ENCODE results near the gene MTMR8.
"Not testable (repeated sequence)": the region's sequence is repeated elsewhere in the genome, so short reads cannot be mapped to it uniquely, and the experiment has no call there.

MTMR8 gene

GRCh38 chrX:64427281-64427680 lies 32.0 kb upstream of the MTMR8 start:
- no peak for DNase-seq (ENCODE audit: extremely low spot score)
- TF ChIP-seq, protein P1, sequence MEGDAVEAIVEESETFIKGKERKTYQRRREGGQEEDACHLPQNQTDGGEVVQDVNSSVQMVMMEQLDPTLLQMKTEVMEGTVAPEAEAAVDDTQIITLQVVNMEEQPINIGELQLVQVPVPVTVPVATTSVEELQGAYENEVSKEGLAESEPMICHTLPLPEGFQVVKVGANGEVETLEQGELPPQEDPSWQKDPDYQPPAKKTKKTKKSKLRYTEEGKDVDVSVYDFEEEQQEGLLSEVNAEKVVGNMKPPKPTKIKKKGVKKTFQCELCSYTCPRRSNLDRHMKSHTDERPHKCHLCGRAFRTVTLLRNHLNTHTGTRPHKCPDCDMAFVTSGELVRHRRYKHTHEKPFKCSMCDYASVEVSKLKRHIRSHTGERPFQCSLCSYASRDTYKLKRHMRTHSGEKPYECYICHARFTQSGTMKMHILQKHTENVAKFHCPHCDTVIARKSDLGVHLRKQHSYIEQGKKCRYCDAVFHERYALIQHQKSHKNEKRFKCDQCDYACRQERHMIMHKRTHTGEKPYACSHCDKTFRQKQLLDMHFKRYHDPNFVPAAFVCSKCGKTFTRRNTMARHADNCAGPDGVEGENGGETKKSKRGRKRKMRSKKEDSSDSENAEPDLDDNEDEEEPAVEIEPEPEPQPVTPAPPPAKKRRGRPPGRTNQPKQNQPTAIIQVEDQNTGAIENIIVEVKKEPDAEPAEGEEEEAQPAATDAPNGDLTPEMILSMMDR (IDR thresholded peaks at IDR 0.05; ENCODE audit: control extremely low read depth, extremely low read depth, low read depth, missing control alignments) = no peak
- POLR2A ChIA-PET = no interaction called here
- CTCF ChIA-PET = no interaction called here

- CTCF ChIA-PET; DNase-seq (ENCODE audit: extremely low spot score); POLR2A ChIA-PET: not testable (repeated sequence)
These were observed 14.5 kb upstream of the MTMR8 start for GRCh38 chrX:64409730-64410129.

DNA sequence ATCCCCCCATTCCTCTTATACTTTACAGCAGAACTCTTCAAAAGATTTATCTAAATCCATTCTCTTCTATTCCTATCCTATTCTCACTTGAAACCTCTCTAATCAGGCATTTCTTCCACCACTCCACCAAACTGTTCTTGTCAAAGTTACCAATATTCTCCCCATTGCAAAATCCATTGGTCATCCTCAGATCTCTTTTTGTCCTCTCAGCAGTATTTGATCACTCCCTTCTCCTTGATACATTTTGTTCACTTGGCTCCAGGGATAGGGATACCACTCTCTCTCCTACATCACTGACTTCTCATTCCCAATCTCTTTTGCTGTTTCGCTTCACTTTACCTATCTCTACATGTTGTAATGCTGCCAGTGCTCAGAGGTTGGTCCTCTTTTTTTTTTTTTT lies 2.8 kb upstream of the MTMR8 start:
- TF ChIP-seq, protein P1 (IDR thresholded peaks at IDR 0.05; ENCODE audit: control extremely low read depth, extremely low read depth, low read depth, missing control alignments) = no peak
- POLR2A ChIA-PET = no interaction called here

DNA sequence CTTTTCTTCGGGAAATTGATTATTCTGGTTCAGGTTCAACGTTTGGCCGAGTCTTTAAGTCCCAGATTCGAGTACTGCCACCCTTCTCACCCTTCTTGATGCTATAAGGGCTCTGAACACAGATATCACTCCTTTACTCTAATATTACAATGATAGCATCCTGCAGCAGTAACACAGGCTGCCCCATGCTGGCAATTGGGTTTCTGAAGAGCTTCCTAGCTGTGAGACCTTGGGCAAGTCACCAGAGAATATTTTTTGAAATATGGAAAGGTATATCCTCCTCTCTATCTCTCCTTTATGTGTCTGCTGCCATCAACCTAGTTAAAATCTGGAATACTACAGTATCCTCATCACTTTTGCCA lies 297 bp upstream of the MTMR8 start:
- CTCF ChIA-PET = no interaction called here

More for the DNA sequence above, 2.8 kb upstream of the MTMR8 start:
- no peak for DNase-seq (ENCODE audit: extremely low spot score)
- CTCF ChIA-PET = no interaction called here

DNA sequence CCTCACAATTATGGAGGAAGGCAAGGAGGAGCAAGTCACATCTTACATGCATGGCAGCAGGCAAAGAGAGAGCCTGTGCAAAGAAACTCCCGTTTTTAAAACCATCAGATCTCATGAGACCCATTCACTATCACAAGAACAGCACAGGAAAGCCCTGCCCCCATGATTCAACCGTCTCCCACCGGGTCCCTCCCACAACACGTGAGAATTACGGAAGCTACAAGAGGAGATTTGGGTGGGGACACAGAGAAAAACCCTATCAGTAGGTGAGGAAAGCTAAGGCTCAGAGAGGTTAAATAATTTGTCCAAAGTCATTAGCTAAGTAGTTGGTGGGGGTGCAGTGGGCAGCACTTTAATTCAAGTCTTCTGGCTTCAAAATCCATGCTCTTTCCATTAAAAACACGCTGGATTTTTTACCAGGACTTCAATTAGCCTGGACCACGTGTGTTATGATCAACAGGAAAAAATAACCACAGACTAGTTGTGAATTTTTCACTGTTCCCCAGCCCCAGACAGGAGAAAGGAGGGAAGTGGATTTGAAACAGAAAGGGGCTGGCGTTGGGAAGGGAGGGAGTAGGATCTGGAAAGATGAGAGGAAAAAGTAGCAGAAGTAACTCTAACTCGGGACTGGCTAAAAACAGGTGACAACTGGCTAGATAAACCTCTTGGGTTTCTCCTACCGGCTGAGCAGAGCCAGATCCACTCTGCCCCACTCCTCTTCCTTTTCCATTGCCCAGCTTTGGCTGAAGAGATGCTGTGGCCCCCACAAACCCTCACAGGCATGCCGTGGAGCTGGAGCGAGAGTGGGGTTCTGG lies 986 bp downstream of the MTMR8 start:
- DNase-seq (ENCODE audit: extremely low spot score) = peak; percentile 11
- ChIA-PET POLR2A (no interaction called here), CTCF (no interaction called here)
- TF ChIP-seq, protein P1 (IDR thresholded peaks at IDR 0.05; ENCODE audit: control extremely low read depth, extremely low read depth, low read depth, missing control alignments) = no peak

More for the DNA sequence above, 297 bp upstream of the MTMR8 start:
- TF ChIP-seq, protein P1 (IDR thresholded peaks at IDR 0.05; ENCODE audit: control extremely low read depth, extremely low read depth, low read depth, missing control alignments) = no peak
- POLR2A ChIA-PET = no interaction called here
- no peak for DNase-seq (ENCODE audit: extremely low spot score)

DNA sequence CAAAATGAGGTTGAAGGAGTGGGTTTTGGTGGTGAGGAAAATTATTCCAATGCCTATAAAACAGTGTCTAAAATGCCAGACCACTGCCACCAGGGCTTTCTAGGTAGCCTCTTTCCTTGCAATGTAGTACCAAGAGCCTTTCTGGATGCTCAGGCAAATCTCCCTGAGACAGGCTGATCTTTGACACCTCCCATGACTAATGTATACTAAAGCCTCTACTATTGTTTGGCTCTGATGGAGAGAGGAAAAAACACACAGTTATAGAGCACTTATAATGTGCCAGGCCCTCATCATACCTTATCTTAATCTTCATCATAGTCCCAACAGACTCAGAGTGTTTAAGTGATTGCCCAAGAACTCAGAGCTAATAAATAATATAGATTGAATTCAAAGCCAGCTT lies 5.8 kb downstream of the MTMR8 start:
- TF ChIP-seq, protein P1 (IDR thresholded peaks at IDR 0.05; ENCODE audit: control extremely low read depth, extremely low read depth, low read depth, missing control alignments) = no peak
- ChIA-PET CTCF (no interaction called here), POLR2A (no interaction called here)
- no peak for DNase-seq (ENCODE audit: extremely low spot score)

- DNase-seq (ENCODE audit: extremely low spot score); CTCF ChIA-PET; POLR2A ChIA-PET: not testable (repeated sequence)
These were observed 14.5 kb downstream of the MTMR8 start for GRCh38 chrX:64380789-64381188.

DNA sequence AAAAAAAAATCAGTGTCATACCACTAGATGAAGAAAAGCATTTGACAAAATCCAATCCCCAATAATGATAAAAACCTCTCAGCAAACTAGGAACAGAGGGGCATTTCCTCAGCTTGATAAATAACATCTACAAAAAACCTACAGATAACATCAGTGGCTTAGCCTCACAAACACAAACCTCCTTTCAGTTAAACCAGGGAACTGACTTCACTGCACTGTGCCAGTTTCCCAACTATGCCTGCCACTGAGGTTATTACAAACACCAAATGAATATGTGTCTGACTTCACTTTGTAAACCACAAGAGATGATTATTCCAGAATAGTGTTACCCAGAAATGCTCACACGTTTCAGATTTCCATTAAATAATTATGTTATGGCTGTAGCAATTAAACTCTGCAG lies 15.3 kb downstream of the MTMR8 start:
- CTCF ChIA-PET = no interaction called here
- TF ChIP-seq, protein P1 (IDR thresholded peaks at IDR 0.05; ENCODE audit: control extremely low read depth, extremely low read depth, low read depth, missing control alignments) = no peak
- DNase-seq (ENCODE audit: extremely low spot score) = no peak
- POLR2A ChIA-PET = no interaction called here
